ENCODE measurements around the gene KLHDC4. TPM values are rescaled to one million over a fixed set of nuclear protein-coding genes. Genes with fewer than 3 reads are reported as not detected.
A peak's percentile ranks its signal among the peaks of the same experiment; 100 is the strongest.

Gene KLHDC4
- total and polyA plus RNA-seq, 2 donors from 2014 or later = 25.0 to 42.2 TPM

GRCh38 chr16:87706278-87707000 lies 59.3 kb downstream of the KLHDC4 start:
- no peak overlapping the region for H3K4me3 ChIP-seq (ENCODE audit: low read length in 3 of 3)
- H3K27me3 ChIP-seq (ENCODE audit: control insufficient read depth, insufficient read depth, low read length) = no peaks in the 10 kb centered on the region
- peaks cover 0 to 15% (median 6%) of the 10 kb centered on the region in 3 donors for H3K36me3 ChIP-seq (ENCODE audit: control insufficient read depth in 2 of 3, insufficient read depth in 3 of 3, low read length in 3 of 3)
- TF ChIP-seq, protein P1, sequence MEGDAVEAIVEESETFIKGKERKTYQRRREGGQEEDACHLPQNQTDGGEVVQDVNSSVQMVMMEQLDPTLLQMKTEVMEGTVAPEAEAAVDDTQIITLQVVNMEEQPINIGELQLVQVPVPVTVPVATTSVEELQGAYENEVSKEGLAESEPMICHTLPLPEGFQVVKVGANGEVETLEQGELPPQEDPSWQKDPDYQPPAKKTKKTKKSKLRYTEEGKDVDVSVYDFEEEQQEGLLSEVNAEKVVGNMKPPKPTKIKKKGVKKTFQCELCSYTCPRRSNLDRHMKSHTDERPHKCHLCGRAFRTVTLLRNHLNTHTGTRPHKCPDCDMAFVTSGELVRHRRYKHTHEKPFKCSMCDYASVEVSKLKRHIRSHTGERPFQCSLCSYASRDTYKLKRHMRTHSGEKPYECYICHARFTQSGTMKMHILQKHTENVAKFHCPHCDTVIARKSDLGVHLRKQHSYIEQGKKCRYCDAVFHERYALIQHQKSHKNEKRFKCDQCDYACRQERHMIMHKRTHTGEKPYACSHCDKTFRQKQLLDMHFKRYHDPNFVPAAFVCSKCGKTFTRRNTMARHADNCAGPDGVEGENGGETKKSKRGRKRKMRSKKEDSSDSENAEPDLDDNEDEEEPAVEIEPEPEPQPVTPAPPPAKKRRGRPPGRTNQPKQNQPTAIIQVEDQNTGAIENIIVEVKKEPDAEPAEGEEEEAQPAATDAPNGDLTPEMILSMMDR (IDR thresholded peaks at IDR 0.05; ENCODE audit: borderline replicate concordance, extremely low read depth, insufficient read depth) = no peak
- no peaks in the 10 kb centered on the region for H3K9me3 ChIP-seq (ENCODE audit: control insufficient read depth in 2 of 3, insufficient read depth in 1 of 3, low read length in 3 of 3)
- DNase-seq (peak; percentile 43 to 75 (median 51)), FAIRE-seq (no peak)
- H3K9ac ChIP-seq (ENCODE audit: low read length in 3 of 3) = no peak overlapping the region
- H3K4me1 ChIP-seq (ENCODE audit: control insufficient read depth in 2 of 3, insufficient read depth in 2 of 3, low read depth in 1 of 3, low read length in 3 of 3) = peaks cover 0 to 2% (median 0%) of the 10 kb centered on the region in 3 donors
- intact Hi-C loops (cut with DNase I) = no loop called here
- no peak overlapping the region for H3K27ac ChIP-seq (ENCODE audit: low read depth in 2 of 2, low read length in 2 of 2)

DNA sequence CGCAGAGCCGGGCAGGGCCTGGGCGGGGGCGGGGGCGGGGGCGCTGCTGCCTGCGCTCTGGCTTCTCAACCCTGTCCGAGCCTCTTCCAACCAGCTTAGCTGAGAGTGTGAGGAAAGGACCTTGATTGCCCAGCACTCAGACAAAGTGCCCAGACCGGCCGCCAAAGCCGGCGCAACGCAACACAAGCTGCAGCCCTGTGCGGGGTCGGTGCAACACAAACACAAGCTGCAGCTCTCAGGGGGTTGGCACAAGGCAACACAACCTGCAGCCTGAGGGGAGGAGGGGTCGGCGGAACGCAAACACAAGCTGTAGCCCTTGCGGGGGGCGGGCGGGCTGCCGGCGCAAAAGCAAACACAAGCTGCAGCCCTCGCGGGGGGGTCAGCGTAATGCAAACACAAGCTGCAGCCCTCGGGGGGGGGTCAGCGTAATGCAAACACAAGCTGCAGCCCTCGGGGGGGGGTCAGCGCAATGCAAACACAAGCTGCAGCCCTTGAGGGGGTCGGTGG lies 60.0 kb downstream of the KLHDC4 start:
- no peak for FAIRE-seq
- intact Hi-C loops (cut with DNase I) = no loop called here
- TF ChIP-seq, protein P1 (IDR thresholded peaks at IDR 0.05; ENCODE audit: borderline replicate concordance, extremely low read depth, insufficient read depth) = no peak
- Histone ChIP-seq H3K27ac (ENCODE audit: low read depth in 2 of 2, low read length in 2 of 2) (no peak overlapping the region), H3K27me3 (ENCODE audit: control insufficient read depth, insufficient read depth, low read length) (no peaks in the 10 kb centered on the region), H3K9me3 (ENCODE audit: control insufficient read depth in 2 of 3, insufficient read depth in 1 of 3, low read length in 3 of 3) (no peaks in the 10 kb centered on the region), H3K4me3 (ENCODE audit: low read length in 3 of 3) (no peak overlapping the region), H3K36me3 (ENCODE audit: control insufficient read depth in 2 of 3, insufficient read depth in 3 of 3, low read length in 3 of 3) (peaks cover 0 to 15% (median 6%) of the 10 kb centered on the region in 3 donors), H3K9ac (ENCODE audit: low read length in 3 of 3) (no peak overlapping the region), H3K4me1 (ENCODE audit: control insufficient read depth in 2 of 3, insufficient read depth in 2 of 3, low read depth in 1 of 3, low read length in 3 of 3) (peaks cover 0 to 2% (median 0%) of the 10 kb centered on the region in 3 donors)
- peak in 4 of 5 donors; percentile 61 to 72 (median 68) for DNase-seq

GRCh38 chr16:87704754-87705353 lies 60.9 kb downstream of the KLHDC4 start:
- Histone ChIP-seq H3K36me3 (ENCODE audit: control insufficient read depth in 2 of 3, insufficient read depth in 3 of 3, low read length in 3 of 3) (peaks cover 0 to 7% (median 0%) of the 10 kb centered on the region in 3 donors), H3K4me1 (ENCODE audit: control insufficient read depth in 2 of 3, insufficient read depth in 2 of 3, low read depth in 1 of 3, low read length in 3 of 3) (peaks cover 0 to 2% (median 0%) of the 10 kb centered on the region in 3 donors)

More at GRCh38 chr16:87704754-87705353, 60.9 kb downstream of the KLHDC4 start:
- Histone ChIP-seq H3K27ac (ENCODE audit: low read depth in 2 of 2, low read length in 2 of 2) (no peak overlapping the region), H3K9me3 (ENCODE audit: control insufficient read depth in 2 of 3, insufficient read depth in 1 of 3, low read length in 3 of 3) (no peaks in the 10 kb centered on the region), H3K4me3 (ENCODE audit: low read length in 3 of 3) (no peak overlapping the region), H3K27me3 (ENCODE audit: control insufficient read depth, insufficient read depth, low read length) (no peaks in the 10 kb centered on the region), H3K9ac (ENCODE audit: low read length in 3 of 3) (no peak overlapping the region)
- FAIRE-seq = no peak
- intact Hi-C loops (cut with DNase I) = no loop called here
- TF ChIP-seq, protein P1 (IDR thresholded peaks at IDR 0.05; ENCODE audit: borderline replicate concordance, extremely low read depth, insufficient read depth) = no peak
- peak in 1 of 5 donors; percentile 72 for DNase-seq
